ENCODE data around the gene CHST11.

- TF ChIP-seq CTCF (IDR thresholded peaks at IDR 0.05): no peak
- no peak for TF ChIP-seq EZH2 (IDR thresholded peaks at IDR 0.05)
Measured at GRCh38 chr12:104801427-104801826, 344.7 kb downstream of the CHST11 start.

Data from neural progenitor cell (in vitro differentiated cells).